Ovary (tissue), 9 donors: ENCODE measurements around the gene EFNA5. TPM values are rescaled to one million over a fixed set of nuclear protein-coding genes. Genes with fewer than 3 reads are reported as not detected.

Experiments used
- DNase-seq, 5 donors: peaks; one replicate each; pipeline ENCODE4 v3.0.0-alpha.2; 2019 to 2020
- H3K27ac ChIP-seq, 2 donors: fragments of 200-600 bp; one replicate each; pipeline versions ENCODE4 v1.5.1 to v1.8.0; 2019 to 2022
- H3K27me3 ChIP-seq: fragments of 200-600 bp; one replicate; pipeline ENCODE4 v1.8.0; 2022
- H3K36me3 ChIP-seq: fragments of 200-600 bp; sonication (generic); one replicate; pipeline ENCODE4 v1.5.1; 2019
- H3K4me1 ChIP-seq: one replicate; pipeline ENCODE4 v1.8.1; 2013; ENCODE audit warnings: mild to moderate bottlenecking, moderate library complexity; ENCODE audit not compliant: insufficient read depth
- H3K4me3 ChIP-seq: fragments of 200-600 bp; sonication (generic); one replicate; pipeline ENCODE4 v1.5.1; 2017
- H3K9me3 ChIP-seq, 2 donors: fragments of 200-600 bp in 1 of 2; sonication (generic) in 1 of 2; one replicate each; pipeline versions ENCODE4 v1.5.1 to v1.8.1; 2013 to 2019; ENCODE audit warnings: mild to moderate bottlenecking in 1 of 2, moderate library complexity in 1 of 2
- EP300 ChIP-seq: sonication (generic); formaldehyde crosslinking; IDR thresholded peaks from one replicate; pipeline ENCODE4 v1.6.1; 2017; ENCODE audit warnings: antibody characterized with exemption
- POLR2A ChIP-seq: fragments of 450-650 bp; IDR thresholded peaks from one replicate; pipeline ENCODE4 v1.6.1; 2017; ENCODE audit warnings: antibody characterized with exemption, mild to moderate bottlenecking, moderate library complexity
- WGBS, 3 donors: extraction: QIAGEN DNeasy Blood & Tissue Kit in 1 of 3; methylation state at CpG; one replicate each; pipeline versions ENCODE4 v1.1.5 to v1.1.7; 2013 to 2017; 5-methylcytosine and 5-hydroxymethylcytosine counted together
- intact Hi-C, 4 donors: fragments of 100-400 bp; cut with DNase I; formaldehyde crosslinking; loops; one replicate each; pipeline versions ENCODE4 v1.11.0 to v1.15.1; 2022 to 2023
- polyA plus RNA-seq, 2 donors: library from polyadenylated mRNA; stranded (reverse); fragments of 200-250 nt in 1 of 2; fragments of 350-450 nt in 1 of 2; fragmentation: Illumina TruSeq in 1 of 2; extraction: RNeasy Lipid Tissue Mini Kit (QIAGEN cat#74804) in 1 of 2; gene quantifications; one replicate each; pipeline ENCODE4 v1.2.3, GENCODE V29; 2013 to 2014
- total RNA-seq, 7 donors: library from RNA; depleted of rRNA in 2 of 7; stranded (reverse); fragments of >200 nt in 2 of 7; fragmentation: NEBNext Ultra II Directional in 3 of 7; extraction: Animal tissue kit (Norgen Biotek cat#: 25700) in 3 of 7; gene quantifications; one replicate each; pipeline versions ENCODE4 v1.1.0 to v1.2.4, GENCODE V29; 2016 to 2023
- TF ChIP-seq, protein P1 (sequence below), 3 donors: fragments of 450-650 bp in 2 of 3; fragments of 200-600 bp in 1 of 3; IDR thresholded peaks; one replicate each; pipeline versions ENCODE4 v1.5.1 to v1.8.0; 2016 to 2022; ENCODE audit warnings: antibody characterized with exemption in 3 of 3, mild to moderate bottlenecking in 1 of 3
- donor health status: DM: no; HTN: no; CAD: no; lungs with moderate emphysema.
- donor health status: DM: no; HTN: no; CAD: no.
- donor health status: Bipolar disorder and iron deficiency.
- donor health status: DM: yes; HTN: yes; CAD: no.
- donor health status: DM: no; HTN: no; CAD: no.
- donor health status: DM: yes; HTN: yes; CAD: no.

EFNA5 gene
- total and polyA plus RNA-seq, 9 donors: 1.5 to 20.6 (median 7.7) TPM

- WGBS, 3 donors: 70 to 82% (median 73%) methylated on average over 9 of the region's 9 CpGs
- Histone ChIP-seq H3K27ac (no peak overlapping the region), H3K36me3 (no peaks in the 10 kb centered on the region), H3K4me3 (no peak overlapping the region), H3K27me3 (no peaks in the 10 kb centered on the region), H3K4me1 (no peaks in the 10 kb centered on the region), H3K9me3 (no peaks in the 10 kb centered on the region)
- TF ChIP-seq POLR2A (no peak), EP300 (no peak)
- TF ChIP-seq, protein P1, sequence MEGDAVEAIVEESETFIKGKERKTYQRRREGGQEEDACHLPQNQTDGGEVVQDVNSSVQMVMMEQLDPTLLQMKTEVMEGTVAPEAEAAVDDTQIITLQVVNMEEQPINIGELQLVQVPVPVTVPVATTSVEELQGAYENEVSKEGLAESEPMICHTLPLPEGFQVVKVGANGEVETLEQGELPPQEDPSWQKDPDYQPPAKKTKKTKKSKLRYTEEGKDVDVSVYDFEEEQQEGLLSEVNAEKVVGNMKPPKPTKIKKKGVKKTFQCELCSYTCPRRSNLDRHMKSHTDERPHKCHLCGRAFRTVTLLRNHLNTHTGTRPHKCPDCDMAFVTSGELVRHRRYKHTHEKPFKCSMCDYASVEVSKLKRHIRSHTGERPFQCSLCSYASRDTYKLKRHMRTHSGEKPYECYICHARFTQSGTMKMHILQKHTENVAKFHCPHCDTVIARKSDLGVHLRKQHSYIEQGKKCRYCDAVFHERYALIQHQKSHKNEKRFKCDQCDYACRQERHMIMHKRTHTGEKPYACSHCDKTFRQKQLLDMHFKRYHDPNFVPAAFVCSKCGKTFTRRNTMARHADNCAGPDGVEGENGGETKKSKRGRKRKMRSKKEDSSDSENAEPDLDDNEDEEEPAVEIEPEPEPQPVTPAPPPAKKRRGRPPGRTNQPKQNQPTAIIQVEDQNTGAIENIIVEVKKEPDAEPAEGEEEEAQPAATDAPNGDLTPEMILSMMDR (IDR thresholded peaks at IDR 0.05): no peak
- intact Hi-C loops: loop anchor here in 1 of 4 donors (10.0 kb wide), 1 partner anchor 750 kb away; no protein-coding TSS in a partner anchor
- DNase-seq: no peak
Observed at GRCh38 chr5:107675201-107675600, 4.5 kb upstream of the EFNA5 start.

- intact Hi-C loops: loop anchor here in 1 of 4 donors (10.0 kb wide), 1 partner anchor 750 kb away; no protein-coding TSS in a partner anchor
- no peaks in the 10 kb centered on the region for H3K27me3 ChIP-seq
- 85 to 88% (median 87%) methylated on average over 4 of the region's 4 CpGs for WGBS, 3 donors
- H3K9me3 ChIP-seq: no peaks in the 10 kb centered on the region
- TF ChIP-seq POLR2A (no peak), EP300 (no peak)
- TF ChIP-seq, protein P1 (IDR thresholded peaks at IDR 0.05): no peak
- no peaks in the 10 kb centered on the region for H3K4me1 ChIP-seq
- no peak overlapping the region for H3K4me3 ChIP-seq
- H3K27ac ChIP-seq: no peak overlapping the region
- no peak for DNase-seq
- no peaks in the 10 kb centered on the region for H3K36me3 ChIP-seq
Observed at GRCh38 chr5:107674655-107675054, 3.9 kb upstream of the EFNA5 start.

GRCh38 chr5:107673368-107674136 lies 2.8 kb upstream of the EFNA5 start:
- Histone ChIP-seq H3K4me3 (peak overlapping the region; percentile 46), H3K4me1 (no peaks in the 10 kb centered on the region), H3K27me3 (no peaks in the 10 kb centered on the region), H3K9me3 (no peaks in the 10 kb centered on the region), H3K36me3 (no peaks in the 10 kb centered on the region), H3K27ac (no peak overlapping the region)
- intact Hi-C loops: loop anchor here in 1 of 4 donors (10.0 kb wide), 1 partner anchor 749 kb away; no protein-coding TSS in a partner anchor
- WGBS, 3 donors: 2 to 3% (median 2%) methylated on average over 32 of the region's 32 CpGs
- TF ChIP-seq EP300 (no peak), POLR2A (no peak)
- TF ChIP-seq, protein P1 (IDR thresholded peaks at IDR 0.05): peak; percentile 57 to 79 (median 69)
- DNase-seq: peak; percentile 66 to 85 (median 82)

- H3K27ac ChIP-seq: no peak overlapping the region
- intact Hi-C loops: loop anchor here in 1 of 4 donors (10.0 kb wide), 1 partner anchor 748 kb away; no protein-coding TSS in a partner anchor
Observed at GRCh38 chr5:107673039-107673367, 2.3 kb upstream of the EFNA5 start.

More at GRCh38 chr5:107673039-107673367, 2.3 kb upstream of the EFNA5 start:
- TF ChIP-seq EP300 (no peak), POLR2A (no peak)
- TF ChIP-seq, protein P1 (IDR thresholded peaks at IDR 0.05): no peak
- Histone ChIP-seq H3K4me3 (peak overlapping the region; percentile 46), H3K27me3 (no peaks in the 10 kb centered on the region), H3K36me3 (no peaks in the 10 kb centered on the region), H3K9me3 (no peaks in the 10 kb centered on the region), H3K4me1 (no peaks in the 10 kb centered on the region)
- 0% methylated on average over 11 of the region's 11 CpGs for WGBS, 3 donors
- no peak for DNase-seq
